GM19240 (cell line): ENCODE measurements around the gene ZBTB4.
"Not testable (repeated sequence)": the region's sequence is repeated elsewhere in the genome, so short reads cannot be mapped to it uniquely, and the experiment has no call there.

ENCODE experiments used
- DNase-seq: peaks from one replicate; pipeline ENCODE4 v3.0.0; 2011; ENCODE audit warnings: low spot score; ENCODE audit not compliant: insufficient read length

Gene ZBTB4

DNA sequence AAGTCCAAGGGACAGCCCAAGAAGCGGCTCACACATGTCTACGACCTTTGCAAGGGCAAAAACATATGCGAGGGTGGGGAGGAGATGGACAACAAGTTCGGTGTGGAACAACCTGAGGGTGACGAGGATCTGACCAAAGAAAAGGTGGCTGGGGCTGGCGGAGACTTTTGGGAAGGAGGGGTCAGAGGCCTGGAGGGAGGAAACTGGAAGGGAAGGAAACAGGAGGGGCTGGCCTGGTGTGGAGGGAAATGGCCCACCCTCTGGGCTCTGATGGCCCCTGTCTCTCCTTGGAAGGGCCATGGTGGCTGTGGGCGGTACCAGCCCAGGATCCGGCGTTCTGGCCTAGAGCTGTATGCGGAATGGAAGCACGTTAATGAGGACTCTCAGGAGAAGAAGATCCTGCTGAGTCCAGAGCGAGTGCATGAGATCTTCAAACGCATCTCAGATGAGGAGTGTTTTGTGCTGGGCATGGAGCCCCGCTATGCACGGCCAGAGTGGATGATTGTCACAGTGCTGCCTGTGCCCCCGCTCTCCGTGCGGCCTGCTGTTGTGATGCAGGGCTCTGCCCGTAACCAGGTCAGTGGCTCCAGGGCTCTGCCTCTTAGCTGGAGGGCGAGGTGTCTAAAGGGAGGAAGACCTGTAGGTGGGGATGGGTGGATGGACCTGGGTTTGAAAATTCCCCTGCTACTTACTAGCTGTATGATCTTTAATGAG, 17.2 kb upstream of the ZBTB4 start:
- no peak for DNase-seq

DNA sequence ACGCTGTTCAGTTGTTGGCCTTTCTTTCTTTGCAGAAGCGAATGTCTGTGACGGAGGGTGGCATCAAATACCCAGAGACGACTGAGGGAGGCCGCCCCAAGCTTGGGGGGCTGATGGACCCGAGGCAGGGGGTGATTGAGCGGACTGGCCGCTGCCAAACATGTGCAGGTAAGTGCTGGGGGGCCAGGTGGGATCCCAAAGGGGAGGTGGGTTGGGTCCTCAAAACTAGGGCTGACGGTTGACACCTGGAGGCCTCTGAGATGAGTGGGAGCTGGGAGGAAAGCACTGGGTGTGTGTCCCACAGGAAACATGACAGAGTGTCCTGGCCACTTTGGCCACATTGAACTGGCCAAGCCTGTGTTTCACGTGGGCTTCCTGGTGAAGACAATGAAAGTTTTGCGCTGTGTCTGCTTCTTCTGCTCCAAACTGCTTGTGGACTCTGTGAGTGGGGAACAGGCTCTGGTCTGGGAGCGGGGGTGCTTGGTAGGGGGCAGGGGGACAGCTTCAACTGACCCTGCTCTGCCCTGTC, 16.5 kb upstream of the ZBTB4 start:
- DNase-seq: no peak

DNA sequence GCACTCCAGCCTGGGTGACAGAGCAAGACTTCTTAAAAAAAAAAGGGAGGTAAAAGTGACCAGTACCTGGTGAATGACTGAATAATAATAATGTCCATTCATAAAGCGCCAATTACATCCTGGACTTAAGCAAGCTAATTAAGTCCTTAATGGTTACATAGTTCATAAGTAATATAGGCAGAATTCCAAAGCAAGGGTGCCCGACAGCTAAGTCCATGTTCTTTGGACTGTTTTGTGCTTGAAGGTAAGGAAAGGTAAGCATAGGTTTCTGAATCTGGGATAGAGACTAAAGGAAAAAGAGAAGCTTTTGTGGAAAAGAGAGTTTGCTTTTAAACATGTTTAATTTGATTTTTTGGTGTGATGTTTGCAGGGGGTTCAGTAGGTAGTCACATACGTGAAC, 14.5 kb upstream of the ZBTB4 start:
- no peak for DNase-seq

DNA sequence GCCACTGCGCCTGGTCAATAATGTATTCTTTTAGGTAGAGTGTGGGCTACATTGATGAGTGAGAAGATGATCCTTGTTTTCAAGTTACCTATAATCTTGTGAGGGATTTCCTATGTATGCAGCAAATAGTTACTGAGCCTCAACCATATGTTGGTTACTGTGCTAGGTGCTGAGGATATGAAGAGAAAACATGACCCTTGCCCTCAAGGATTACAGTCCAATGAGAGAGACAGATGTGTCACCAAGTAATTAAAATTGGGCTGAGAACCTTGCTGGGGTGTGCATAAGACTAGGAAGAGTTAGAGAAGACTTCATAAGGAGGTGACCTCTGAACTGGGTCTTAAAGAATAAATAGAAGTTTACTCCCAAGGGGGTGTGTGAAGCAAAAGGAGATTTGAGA, 12.2 kb upstream of the ZBTB4 start:
- DNase-seq: no peak

DNA sequence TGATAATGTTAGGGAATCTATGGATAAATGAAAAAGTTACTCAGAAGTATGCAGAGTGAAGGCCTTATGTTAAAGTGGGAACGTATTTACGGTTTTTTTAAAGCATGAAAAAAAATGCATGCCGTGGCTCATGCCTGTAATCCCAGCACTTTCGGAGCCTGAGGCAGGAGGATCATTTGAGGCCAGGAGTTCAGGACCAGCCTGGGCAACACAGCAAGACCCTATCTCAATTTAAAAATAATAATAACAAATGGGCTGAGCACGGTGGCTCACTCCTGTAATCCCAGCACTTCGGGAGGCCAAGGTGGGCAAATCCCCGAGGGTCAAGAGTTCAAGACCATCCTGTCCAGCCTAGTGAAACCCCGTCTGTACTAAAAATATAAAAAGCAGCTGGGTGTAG, 10.7 kb upstream of the ZBTB4 start:
- DNase-seq: no peak

DNA sequence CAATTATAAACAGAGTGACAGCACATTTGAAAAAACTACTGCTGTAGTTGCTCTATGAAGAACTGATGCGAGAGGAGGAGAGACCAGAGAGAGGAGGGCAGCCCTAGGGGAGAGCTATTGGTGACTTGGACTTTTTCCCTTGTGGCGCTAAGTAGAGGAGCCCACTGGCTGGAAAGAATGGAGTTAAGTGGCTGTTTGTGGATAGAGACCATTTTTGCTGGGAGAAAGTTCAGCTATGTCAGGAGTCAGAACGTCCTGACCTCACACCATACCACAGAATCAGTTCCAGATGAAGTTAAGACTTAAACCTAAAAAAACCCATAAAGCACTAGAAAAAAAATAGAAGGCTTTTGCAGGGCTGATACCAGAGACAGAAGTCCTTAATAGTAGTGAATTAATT, 6.8 kb upstream of the ZBTB4 start:
- DNase-seq: no peak

DNA sequence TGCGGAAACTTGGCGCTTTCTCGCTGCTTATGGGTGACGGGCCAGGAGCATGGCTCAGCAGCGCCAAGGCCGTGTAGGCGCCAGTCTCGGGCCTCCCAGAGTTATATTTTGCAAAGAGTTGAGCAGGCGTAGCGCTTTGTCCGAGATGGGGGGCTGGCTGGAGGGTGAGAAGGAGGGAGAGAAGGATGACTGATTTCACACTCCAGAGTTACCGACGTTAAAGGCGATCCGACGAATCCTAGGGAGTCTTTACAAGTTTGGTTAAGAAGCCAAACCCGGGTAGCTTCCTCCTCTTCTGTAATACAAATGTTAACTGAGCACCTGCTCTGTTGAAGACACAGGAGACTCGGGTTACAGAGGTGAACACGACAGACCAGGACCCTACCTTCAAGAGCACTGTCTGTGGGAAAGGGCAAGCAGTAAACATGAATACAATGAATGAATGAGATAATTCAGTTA, 5.5 kb upstream of the ZBTB4 start:
- no peak for DNase-seq

DNA sequence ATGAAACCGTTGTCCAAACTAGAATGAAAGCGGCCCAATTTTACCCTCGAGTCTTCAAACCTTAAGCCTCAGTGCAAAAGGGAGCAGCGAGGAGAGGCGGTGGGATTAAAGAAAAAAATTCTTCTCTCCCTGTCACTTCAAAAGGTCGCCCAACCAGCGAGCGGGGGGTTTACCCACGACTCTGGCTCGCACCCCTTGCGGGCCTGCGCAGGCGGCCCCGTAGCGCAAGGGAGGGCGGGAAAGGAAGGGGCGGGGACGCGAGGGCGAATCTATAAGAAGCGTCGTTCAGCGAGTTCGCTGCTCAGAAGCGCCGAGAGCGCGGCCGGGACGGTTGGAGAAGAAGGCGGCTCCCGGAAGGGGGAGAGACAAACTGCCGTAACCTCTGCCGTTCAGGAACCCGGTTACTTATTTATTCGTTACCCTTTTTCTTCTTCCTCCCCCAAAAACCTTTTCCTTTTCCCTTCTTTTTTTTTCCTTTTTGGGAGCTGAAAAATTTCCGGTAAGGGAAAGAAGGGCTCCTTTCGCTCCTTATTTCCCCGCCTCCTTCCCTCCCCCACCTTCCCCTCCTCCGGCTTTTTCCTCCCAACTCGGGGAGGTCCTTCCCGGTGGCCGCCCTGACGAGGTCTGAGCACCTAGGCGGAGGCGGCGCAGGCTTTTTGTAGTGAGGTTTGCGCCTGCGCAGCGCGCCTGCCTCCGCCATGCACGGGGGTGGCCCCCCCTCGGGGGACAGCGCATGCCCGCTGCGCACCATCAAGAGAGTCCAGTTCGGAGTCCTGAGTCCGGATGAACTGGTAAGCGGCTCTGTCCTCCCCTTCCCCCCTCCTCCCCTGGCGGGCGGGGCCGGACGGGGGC, 4.9 kb upstream of the ZBTB4 start, which contains the start of gene POLR2A:
Gene POLR2A (plus strand): TSS at position 300 of the 852 bp plus-strand sequence.
- DNase-seq: peak; percentile 88

DNA sequence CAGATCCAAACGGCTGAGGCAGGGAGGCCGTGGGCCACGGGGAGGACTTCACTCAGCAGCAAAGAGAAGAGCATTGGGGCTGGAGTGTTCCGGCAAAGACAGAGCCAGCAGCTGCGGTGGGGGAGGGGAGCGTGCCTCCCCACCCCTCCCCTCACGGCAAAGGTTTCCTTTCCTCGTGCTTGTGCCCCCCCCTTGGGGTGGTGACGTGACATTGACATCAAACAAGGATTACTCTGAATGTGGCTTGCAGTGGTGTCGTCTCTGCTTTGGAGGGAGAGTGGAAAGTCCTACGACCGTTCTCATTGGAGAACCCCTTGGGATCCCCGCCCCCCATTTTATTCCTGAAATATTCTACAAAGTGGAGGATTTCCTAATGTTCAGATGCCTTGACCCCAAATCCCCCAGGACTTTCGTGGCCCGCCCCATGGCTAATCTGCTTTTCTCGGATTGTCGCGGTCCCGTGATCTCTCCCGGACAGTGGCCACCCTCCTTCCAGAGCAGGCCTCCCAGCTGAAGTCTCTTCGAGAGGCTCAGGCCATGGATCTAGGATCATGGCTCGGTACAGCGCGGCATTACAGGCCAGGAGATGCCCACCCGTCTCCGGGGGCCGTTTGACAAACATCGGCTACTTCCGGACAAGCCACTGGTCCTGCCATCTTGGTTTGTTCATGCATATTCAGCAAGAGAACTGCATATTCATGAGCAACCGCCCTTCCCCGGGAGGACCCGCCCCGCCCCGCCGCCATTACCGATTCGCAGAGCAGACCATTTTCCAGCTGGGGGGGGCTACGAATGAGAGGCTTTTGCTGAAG, 4.0 kb upstream of the ZBTB4 start:
- DNase-seq: peak; percentile 80

DNA sequence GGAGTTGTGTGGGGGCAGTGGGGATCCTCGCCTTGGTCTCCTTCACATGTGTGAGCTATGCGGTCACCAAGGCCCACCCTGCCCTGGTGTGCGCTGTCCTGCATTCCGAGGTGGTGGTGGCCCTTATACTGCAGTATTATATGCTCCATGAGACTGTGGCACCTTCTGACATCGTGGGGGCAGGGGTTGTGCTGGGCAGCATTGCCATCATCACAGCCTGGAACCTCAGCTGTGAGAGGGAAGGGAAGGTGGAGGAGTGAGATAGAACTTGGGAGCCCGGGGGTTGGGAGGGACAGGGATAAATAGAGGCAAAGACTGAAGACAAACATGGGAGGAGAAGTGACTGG, 3.3 kb upstream of the ZBTB4 start:
- not testable (repeated sequence) for DNase-seq

DNA sequence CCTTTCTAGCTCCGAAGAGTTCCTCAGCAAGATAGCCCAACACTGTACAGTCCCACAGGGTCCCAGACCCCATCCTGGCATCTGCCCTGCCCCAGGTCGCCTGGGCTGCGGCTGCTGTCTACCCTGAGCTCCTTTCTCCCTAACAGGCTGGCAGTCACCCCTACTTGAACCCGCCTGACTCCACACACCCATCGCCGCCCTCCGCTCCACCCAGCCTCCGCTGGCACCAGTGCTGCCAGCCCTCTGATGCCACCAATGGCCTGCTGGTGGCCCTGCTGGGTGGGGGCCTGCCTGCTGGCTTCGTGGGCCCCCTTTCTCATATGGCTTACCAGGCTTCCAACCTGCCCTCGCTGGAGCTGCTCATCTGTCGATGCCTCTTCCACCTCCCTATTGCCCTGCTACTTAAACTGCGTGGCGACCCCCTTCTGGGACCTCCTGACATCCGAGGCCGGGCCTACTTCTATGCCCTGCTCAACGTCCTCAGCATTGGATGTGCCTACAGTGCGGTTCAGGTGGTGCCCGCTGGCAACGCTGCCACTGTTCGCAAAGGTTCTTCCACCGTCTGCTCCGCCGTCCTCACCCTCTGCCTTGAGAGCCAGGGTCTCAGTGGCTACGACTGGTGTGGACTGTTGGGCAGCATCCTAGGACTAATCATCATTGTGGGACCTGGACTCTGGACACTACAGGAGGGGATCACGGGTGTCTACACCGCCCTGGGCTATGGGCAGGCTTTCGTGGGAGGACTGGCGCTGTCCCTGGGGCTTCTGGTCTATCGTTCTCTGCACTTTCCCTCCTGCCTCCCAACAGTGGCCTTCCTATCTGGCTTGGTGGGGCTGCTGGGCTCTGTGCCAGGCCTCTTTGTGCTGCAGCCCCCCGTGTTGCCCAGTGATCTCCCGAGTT, 2.7 kb upstream of the ZBTB4 start:
- not testable (repeated sequence) for DNase-seq

DNA sequence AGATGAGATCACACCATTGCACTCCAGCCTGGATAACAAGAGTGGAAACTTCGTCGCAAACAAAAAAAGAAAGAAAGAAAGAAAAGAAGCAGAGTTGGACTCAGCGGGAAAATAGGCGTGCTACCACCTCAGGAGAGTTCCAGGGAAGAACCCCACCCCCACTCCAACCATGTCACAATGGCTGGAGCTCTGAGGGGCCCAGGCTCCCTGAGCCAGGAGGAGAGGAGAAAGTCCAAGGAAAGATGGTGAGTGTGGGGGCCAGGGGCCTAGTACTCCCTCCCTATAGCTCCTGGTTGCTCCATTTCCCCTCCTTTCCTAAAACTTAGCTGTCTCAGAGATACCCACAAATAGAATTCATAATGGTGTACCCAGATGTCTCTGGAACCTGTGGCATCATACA, 1.8 kb upstream of the ZBTB4 start, which contains the start of gene SLC35G6:
Gene SLC35G6 (plus strand): TSS at position 172 of the 400 bp plus-strand sequence. CDS start 71 bp downstream, at position 243.
- not testable (repeated sequence) for DNase-seq

DNA sequence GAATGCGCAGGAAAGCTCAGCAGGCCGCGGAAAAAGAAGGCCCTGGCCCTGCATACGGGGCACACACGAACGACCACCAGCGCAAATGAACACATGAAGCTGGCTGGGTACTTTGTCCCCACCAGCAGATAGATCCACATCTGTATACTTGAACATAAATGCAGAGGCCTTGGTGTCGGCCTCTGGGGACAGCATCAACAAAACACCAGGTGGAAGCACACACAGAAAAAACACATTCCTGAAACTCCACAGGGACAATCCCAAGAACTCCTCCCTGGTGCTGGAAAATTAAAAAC, 606 bp upstream of the ZBTB4 start:
- DNase-seq: no peak

DNA sequence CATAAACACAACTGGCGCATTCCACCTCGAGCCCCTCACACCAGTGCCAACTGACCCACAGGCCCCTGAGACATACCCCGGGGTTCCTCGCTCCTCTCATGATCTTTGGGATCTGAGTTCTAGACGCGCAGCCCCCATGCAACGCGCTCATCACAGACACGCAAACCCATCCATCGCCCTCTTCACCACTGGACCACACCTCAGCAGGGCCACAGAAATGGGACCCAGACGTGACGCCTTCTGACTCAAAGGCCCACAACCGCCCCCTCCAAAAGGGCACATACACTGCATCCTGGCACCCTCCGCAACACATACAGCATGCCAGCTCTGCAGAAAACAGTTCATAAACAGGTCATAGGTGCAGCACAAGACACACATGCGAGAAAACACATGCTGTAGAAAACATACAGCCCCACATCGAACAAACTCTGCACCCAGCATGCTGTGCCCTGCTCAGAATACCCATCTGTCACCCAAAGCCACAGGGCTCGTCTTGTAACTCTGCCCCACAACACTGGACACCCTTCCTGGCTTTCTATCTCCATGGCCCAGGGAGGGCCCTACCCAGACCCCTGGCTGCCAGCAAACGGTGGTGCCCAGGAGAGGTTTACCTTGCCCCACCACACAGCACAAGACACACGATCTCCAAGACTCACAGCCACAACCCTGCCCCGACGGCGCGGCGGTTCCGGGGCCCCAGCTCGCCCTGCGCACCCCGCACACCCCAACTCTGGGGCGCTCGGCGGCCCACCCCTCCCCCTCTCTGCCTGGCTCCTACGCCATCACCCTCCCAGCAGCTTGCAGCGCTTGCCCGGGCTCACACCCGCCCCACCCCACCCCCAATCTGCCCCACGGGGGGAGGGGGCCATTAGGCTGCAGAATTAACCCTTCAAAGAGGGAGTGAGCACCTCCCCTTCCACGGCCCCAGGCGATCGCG, 887 bp downstream of the ZBTB4 start:
- peak; percentile 29 for DNase-seq

DNA sequence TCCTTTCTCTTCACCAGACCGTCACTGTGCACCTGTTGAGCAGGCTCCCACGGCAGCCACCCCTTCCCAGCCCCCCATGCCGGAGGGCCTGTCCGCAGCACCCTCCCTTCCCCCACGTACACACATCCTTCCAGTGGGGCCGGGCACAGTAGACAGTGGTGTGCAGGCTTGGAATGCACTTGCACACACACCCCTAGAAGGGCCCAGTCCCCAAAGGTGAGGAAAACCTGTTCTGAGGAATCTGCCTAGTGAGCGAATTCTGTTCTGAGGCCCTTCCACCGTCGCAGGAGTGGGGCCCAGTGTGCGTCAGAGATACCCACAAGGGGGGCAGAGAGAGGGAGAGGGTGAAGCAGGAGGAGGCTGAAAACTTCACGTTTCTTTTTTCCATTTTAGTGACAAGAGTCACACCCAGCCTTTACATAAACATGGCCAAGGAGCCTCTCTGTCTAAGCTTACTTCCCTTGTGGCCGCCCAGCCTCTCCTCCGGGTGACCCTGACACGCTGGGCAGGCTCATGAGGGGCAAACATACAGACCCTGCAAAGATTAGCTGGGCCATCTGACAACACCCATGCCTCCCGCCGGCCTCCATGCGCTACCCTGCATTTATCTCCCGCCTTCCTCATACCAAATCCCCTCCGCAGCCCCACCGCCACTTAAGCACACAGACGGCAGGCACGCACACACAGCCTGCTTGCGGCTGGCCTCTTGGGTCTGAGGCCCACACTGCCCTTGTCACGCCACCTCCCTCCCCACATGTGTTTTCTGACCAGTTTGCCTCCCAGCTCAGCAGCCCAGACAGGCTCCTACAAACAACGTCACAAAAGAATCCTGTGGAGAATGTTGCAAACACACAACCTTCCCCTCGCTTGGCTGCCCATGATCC, 1.8 kb downstream of the ZBTB4 start:
- DNase-seq: no peak

DNA sequence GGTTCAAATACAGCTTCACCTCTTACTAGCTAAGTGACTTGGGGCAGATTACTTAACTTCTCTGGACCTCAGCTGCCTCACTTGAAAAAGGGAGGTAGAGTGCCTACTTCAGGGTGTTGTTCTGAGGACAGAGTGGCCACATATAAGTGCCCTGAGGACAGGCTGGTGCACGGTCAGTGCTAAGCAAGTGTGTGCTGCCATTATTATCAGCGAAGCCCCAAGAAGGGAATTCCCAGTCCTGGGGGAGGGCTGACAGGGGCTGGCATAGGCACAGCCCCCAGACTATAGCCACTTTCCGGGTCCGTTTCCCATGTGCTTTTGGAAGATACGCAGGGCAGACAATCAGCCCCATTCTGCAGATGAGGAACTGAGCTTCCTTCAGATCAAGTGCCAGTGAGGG, 2.5 kb downstream of the ZBTB4 start:
- DNase-seq: no peak

DNA sequence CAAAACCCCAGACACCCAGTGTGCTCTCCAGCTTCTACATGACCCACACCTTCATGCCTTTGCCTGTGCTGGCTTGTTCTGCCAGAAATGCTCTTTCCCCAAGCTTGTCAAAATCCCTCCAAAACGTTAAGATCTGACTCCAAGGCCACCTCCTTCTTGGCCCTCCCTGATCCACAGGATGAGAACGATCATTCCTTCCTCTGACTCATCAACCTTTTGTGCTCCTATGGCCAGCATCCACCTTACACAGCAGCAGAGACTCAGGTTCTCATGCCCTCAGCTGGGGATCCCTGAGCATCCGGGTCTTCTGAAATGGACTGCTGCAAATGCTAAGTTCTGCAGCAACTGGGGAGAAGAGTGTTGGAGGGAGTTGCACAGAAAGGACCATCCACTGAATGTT, 2.9 kb downstream of the ZBTB4 start:
- no peak for DNase-seq

DNA sequence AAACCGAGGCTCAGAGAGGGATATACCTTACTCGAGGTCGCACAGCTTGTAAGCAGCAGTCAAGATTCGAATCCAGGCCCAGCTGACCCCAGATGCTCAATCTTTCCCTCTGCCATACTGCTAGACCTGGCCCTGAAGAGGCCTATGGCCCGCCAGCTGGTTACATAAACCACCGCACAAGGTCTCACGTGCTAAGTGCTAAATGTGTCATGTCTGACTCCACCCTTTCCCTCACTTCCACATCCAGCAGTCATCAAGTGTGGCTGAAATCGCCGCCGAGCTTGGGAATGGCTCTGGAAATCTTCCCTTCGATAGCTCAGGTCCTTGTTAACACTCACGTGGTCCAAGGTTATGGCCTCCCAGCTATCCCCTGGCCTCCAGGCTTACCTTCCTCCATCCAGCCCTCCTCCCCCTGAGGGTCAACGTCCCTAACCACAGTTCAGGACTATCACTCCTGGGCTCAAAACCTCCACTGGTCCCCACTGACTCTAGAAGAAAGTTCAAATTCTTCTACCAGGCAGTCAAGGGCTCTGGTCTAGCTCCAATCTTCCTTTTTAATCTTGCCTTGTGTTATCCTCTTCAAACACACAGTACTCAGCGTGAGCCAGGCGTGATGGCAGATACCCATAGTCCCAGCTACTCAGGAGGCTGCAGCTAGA, 3.5 kb downstream of the ZBTB4 start:
- DNase-seq: no peak
